Liver (tissue), 9 donors: ENCODE data around the gene BORCS8. TPM values are rescaled to one million over a fixed set of nuclear protein-coding genes. Genes with fewer than 3 reads are reported as not detected.

ENCODE experiments used
- DNase-seq: peaks from one replicate; pipeline ENCODE4 v3.0.0-alpha.2; 2017; ENCODE audit warnings: low spot score
- H3K27ac ChIP-seq, 2 donors: one replicate each; pipeline ENCODE4 v1.7.0; 2013; ENCODE audit warnings: inconsistent platforms in 2 of 2, low read length in 2 of 2, control low read depth in 1 of 2, low read depth in 1 of 2, mild to moderate bottlenecking in 1 of 2
- H3K27me3 ChIP-seq, 4 donors: one replicate each; pipeline versions ENCODE4 v1.6.1 to v1.7.0; 2013; ENCODE audit warnings: low read length in 3 of 4, inconsistent platforms in 1 of 4, mild to moderate bottlenecking in 1 of 4, moderate library complexity in 1 of 4; ENCODE audit not compliant: control insufficient read depth in 4 of 4, insufficient read depth in 4 of 4
- H3K36me3 ChIP-seq, 4 donors: one replicate each; pipeline versions ENCODE4 v1.6.1 to v1.7.0; 2013; ENCODE audit warnings: low read length in 3 of 4, mild to moderate bottlenecking in 3 of 4, low read depth in 1 of 4, moderate library complexity in 1 of 4; ENCODE audit not compliant: control insufficient read depth in 4 of 4, insufficient read depth in 3 of 4
- H3K4me1 ChIP-seq, 4 donors: one replicate each; pipeline versions ENCODE4 v1.6.1 to v1.7.0; 2013; ENCODE audit warnings: low read length in 3 of 4, mild to moderate bottlenecking in 3 of 4, moderate library complexity in 1 of 4; ENCODE audit not compliant: control insufficient read depth in 4 of 4, insufficient read depth in 4 of 4
- H3K4me3 ChIP-seq, 3 donors: one replicate each; pipeline versions ENCODE4 v1.6.1 to v1.7.0; 2013; ENCODE audit warnings: low read length in 3 of 3, control low read depth in 1 of 3, low read depth in 1 of 3, mild to moderate bottlenecking in 1 of 3
- H3K9ac ChIP-seq, 2 donors: one replicate each; pipeline ENCODE4 v1.7.0; 2013; ENCODE audit warnings: low read length in 2 of 2, mild to moderate bottlenecking in 2 of 2, moderate library complexity in 2 of 2, control low read depth in 1 of 2, low read depth in 1 of 2
- H3K9me3 ChIP-seq, 4 donors: one replicate each; pipeline versions ENCODE4 v1.6.1 to v1.7.0; 2013; ENCODE audit warnings: low read length in 3 of 4; ENCODE audit not compliant: control insufficient read depth in 4 of 4
- ATF3 ChIP-seq: IDR thresholded peaks from 2 replicates; pipeline ENCODE4 v1.6.1; 2016; ENCODE audit warnings: antibody characterized with exemption
- CTCF ChIP-seq: fragments of 150-350 bp; IDR thresholded peaks from 2 replicates; pipeline ENCODE4 v1.5.1; 2017; ENCODE audit warnings: improper control_type of control experiment, low read depth, low read length; ENCODE audit not compliant: missing input control
- EGR1 ChIP-seq, 2 donors: IDR thresholded peaks; 2 replicates each; pipeline ENCODE4 v1.6.1; 2016 to 2018; ENCODE audit warnings: antibody characterized with exemption in 2 of 2, low read depth in 2 of 2
- FOXA1 ChIP-seq: IDR thresholded peaks from 2 replicates; pipeline ENCODE4 v1.6.1; 2016; ENCODE audit warnings: antibody characterized with exemption
- JUND ChIP-seq, 2 donors: IDR thresholded peaks; 2 replicates each; pipeline ENCODE4 v1.6.1; 2016; ENCODE audit warnings: antibody characterized with exemption in 2 of 2
- MAX ChIP-seq: IDR thresholded peaks from 2 replicates; pipeline ENCODE4 v1.6.1; 2016; ENCODE audit warnings: antibody characterized with exemption
- NR2F2 ChIP-seq: IDR thresholded peaks from 2 replicates; pipeline ENCODE4 v1.6.1; 2016; ENCODE audit warnings: antibody characterized with exemption
- RAD21 ChIP-seq, 2 donors: IDR thresholded peaks; 2 replicates each; pipeline ENCODE4 v1.6.1; 2016; ENCODE audit warnings: antibody characterized with exemption in 2 of 2, mild to moderate bottlenecking in 2 of 2
- RXRA ChIP-seq, 2 donors: IDR thresholded peaks; 2 replicates each; pipeline ENCODE4 v1.6.1; 2017 to 2018; ENCODE audit warnings: antibody characterized with exemption in 2 of 2, mild to moderate bottlenecking in 1 of 2
- YY1 ChIP-seq: IDR thresholded peaks from 2 replicates; pipeline ENCODE4 v1.6.1; 2016; ENCODE audit warnings: antibody characterized with exemption, mild to moderate bottlenecking
- ZBTB33 ChIP-seq: IDR thresholded peaks from 2 replicates; pipeline ENCODE4 v1.6.1; 2016; ENCODE audit warnings: antibody characterized with exemption
- WGBS: extraction: QIAGEN DNeasy Blood & Tissue Kit; methylation state at CpG from one replicate; pipeline ENCODE4 v1.1.7; 2013; 5-methylcytosine and 5-hydroxymethylcytosine counted together
- polyA plus RNA-seq, 2 donors: library from polyadenylated mRNA; stranded (reverse) in 1 of 2; unstranded in 1 of 2; fragments of 200-250 nt in 1 of 2; fragments of >200 nt in 1 of 2; fragmentation: Nextera tagmentation in 1 of 2; extraction: Ambion mirVana in 1 of 2; gene quantifications; one replicate each; pipeline versions ENCODE4 v1.2.1 to v1.2.3, GENCODE V29; 2013 to 2015
- total RNA-seq, 2 donors: library from RNA; depleted of rRNA; stranded (reverse); fragments of >200 nt; gene quantifications; one replicate each; pipeline ENCODE4 v1.2.3, GENCODE V29; 2014
- donor health status: healthy.
- donor health status: healthy.
- donor health status: healthy.
- donor health status: healthy.
- donor health status: healthy.

BORCS8 gene
- total and polyA plus RNA-seq, 4 donors: 7.6 to 13.5 (median 9.4) TPM

GRCh38 chr19:19226663-19227062 lies 34.7 kb upstream of the BORCS8 start:
- H3K9me3 ChIP-seq: no peaks in the 10 kb centered on the region
- H3K36me3 ChIP-seq: no peaks in the 10 kb centered on the region
- WGBS: 74% methylated on average over 10 of the region's 10 CpGs
- no peak overlapping the region for H3K27ac ChIP-seq
- no peak for TF ChIP-seq CTCF
- TF ChIP-seq RXRA (IDR thresholded peaks at IDR 0.05): no peak
- TF ChIP-seq RAD21 (IDR thresholded peaks at IDR 0.05): no peak
- TF ChIP-seq NR2F2: no peak
- no peak for TF ChIP-seq YY1
- no peak for TF ChIP-seq ZBTB33
- TF ChIP-seq ATF3: no peak
- no peak for TF ChIP-seq EGR1 (IDR thresholded peaks at IDR 0.05; ENCODE audit: low read depth in 2 of 2)
- no peak for DNase-seq
- H3K4me3 ChIP-seq: no peak overlapping the region
- no peak overlapping the region for H3K9ac ChIP-seq
- peaks cover 5 to 20% (median 15%) of the 10 kb centered on the region in 4 donors for H3K4me1 ChIP-seq
- peaks cover 0 to 5% (median 0%) of the 10 kb centered on the region in 4 donors for H3K27me3 ChIP-seq

- no peak overlapping the region for H3K4me3 ChIP-seq
- H3K9me3 ChIP-seq: no peaks in the 10 kb centered on the region
- no peaks in the 10 kb centered on the region for H3K36me3 ChIP-seq
- TF ChIP-seq RAD21 (IDR thresholded peaks at IDR 0.05) (no peak), JUND (IDR thresholded peaks at IDR 0.05) (no peak), FOXA1 (no peak), CTCF (no peak), MAX (no peak)
- WGBS: 81% methylated on average over 5 of the region's 5 CpGs
- H3K27me3 ChIP-seq: peaks cover 0 to 5% (median 0%) of the 10 kb centered on the region in 4 donors
- no peak overlapping the region for H3K27ac ChIP-seq
- no peak for DNase-seq
- H3K4me1 ChIP-seq: peaks cover 5 to 20% (median 15%) of the 10 kb centered on the region in 4 donors
- no peak overlapping the region for H3K9ac ChIP-seq
Measured at GRCh38 chr19:19226204-19226603, 34.3 kb upstream of the BORCS8 start.
